ENCODE measurements around the gene TFR2.

TFR2 gene

GRCh38 chr7:100577103-100577502 lies 64.2 kb downstream of the TFR2 start:
- intact Hi-C loops (cut with DNase I; ENCODE audit: low total_unique reads): no loop called here
- TF ChIP-seq, protein P1, sequence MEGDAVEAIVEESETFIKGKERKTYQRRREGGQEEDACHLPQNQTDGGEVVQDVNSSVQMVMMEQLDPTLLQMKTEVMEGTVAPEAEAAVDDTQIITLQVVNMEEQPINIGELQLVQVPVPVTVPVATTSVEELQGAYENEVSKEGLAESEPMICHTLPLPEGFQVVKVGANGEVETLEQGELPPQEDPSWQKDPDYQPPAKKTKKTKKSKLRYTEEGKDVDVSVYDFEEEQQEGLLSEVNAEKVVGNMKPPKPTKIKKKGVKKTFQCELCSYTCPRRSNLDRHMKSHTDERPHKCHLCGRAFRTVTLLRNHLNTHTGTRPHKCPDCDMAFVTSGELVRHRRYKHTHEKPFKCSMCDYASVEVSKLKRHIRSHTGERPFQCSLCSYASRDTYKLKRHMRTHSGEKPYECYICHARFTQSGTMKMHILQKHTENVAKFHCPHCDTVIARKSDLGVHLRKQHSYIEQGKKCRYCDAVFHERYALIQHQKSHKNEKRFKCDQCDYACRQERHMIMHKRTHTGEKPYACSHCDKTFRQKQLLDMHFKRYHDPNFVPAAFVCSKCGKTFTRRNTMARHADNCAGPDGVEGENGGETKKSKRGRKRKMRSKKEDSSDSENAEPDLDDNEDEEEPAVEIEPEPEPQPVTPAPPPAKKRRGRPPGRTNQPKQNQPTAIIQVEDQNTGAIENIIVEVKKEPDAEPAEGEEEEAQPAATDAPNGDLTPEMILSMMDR (IDR thresholded peaks at IDR 0.05): no peak
- peaks cover 0 to 9% (median 0%) of the 10 kb centered on the region in 4 donors for H3K4me1 ChIP-seq
- H3K27me3 ChIP-seq: no peaks in the 10 kb centered on the region
- no peak for DNase-seq
- peaks cover 74 to 98% (median 79%) of the 10 kb centered on the region in 3 donors for H3K36me3 ChIP-seq
- no peaks in the 10 kb centered on the region for H3K9me3 ChIP-seq
- no peak overlapping the region for H3K27ac ChIP-seq
- H3K4me3 ChIP-seq: no peak overlapping the region

GRCh38 chr7:100576384-100576993 lies 64.9 kb downstream of the TFR2 start:
- TF ChIP-seq, protein P1 (IDR thresholded peaks at IDR 0.05): no peak
- Histone ChIP-seq H3K27ac (no peak overlapping the region), H3K27me3 (no peaks in the 10 kb centered on the region), H3K36me3 (peaks cover 68 to 92% (median 72%) of the 10 kb centered on the region in 3 donors), H3K9me3 (no peaks in the 10 kb centered on the region), H3K4me1 (peaks cover 0 to 7% (median 0%) of the 10 kb centered on the region in 4 donors), H3K4me3 (no peak overlapping the region)
- DNase-seq: no peak
- intact Hi-C loops (cut with DNase I; ENCODE audit: low total_unique reads): no loop called here

DNA sequence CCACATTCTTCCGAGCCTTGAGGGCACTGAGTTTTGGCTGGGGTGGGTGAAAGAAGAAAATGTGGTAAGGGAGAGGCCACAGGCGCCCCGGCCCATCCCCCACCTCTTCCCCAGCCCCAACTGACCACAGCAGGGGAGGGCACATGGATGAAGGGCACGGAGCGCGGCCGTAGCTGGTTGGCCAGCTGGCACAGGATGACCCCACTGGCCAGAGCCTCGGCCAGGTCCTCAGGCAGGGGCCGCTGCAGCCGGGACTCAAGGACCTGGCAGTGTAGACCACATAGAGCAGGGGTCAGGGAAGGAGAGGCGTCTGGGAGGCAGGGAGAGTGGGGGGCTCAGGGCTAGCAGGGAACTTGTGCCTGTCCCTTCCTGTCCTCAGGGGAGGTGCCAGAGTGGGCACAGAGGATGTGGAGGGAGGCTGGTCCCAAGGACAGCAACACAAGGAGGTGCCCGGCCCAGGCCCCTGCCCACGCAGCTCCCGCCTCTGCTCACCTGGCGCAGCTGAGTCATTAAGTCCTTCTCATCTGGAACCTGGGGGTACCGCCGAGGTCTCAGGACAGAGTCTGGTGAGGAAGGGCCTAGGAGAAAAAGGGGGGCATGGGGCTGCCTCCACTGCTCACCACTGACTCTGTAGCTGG lies 65.5 kb downstream of the TFR2 start:
- no peak for DNase-seq

DNA sequence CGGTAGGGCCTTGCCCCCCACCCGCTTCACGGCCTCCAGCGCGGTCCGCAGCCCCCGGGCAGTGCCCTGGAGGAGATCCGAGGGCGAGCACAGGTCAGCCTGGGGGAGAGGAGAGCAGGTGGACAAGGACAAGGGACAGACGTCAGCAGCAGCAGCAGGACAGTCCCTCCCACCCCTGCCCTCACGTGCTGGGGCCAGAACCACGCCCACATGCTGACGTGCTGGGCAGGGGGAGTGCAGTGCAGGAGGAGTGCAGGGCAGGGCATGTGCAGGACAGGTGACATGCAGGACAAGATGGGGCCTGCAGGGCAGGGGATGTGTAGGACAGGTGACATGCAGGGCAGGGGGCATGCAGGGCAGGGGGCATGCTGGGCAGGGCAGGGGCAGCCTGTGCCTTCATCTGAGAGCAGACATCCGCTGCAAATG lies 66.1 kb downstream of the TFR2 start:
- H3K27me3 ChIP-seq: no peaks in the 10 kb centered on the region
- peaks cover 0 to 10% (median 5%) of the 10 kb centered on the region in 4 donors for H3K4me1 ChIP-seq
- TF ChIP-seq, protein P1 (IDR thresholded peaks at IDR 0.05): no peak
- DNase-seq: no peak
- H3K27ac ChIP-seq: no peak overlapping the region
- intact Hi-C loops (cut with DNase I; ENCODE audit: low total_unique reads): no loop called here
- H3K36me3 ChIP-seq: peaks cover 59 to 80% (median 64%) of the 10 kb centered on the region in 3 donors
- no peak overlapping the region for H3K4me3 ChIP-seq
- no peaks in the 10 kb centered on the region for H3K9me3 ChIP-seq

More for the DNA sequence above, 65.5 kb downstream of the TFR2 start:
- no peaks in the 10 kb centered on the region for H3K27me3 ChIP-seq
- H3K27ac ChIP-seq: no peak overlapping the region
- H3K36me3 ChIP-seq: peaks cover 62 to 86% (median 66%) of the 10 kb centered on the region in 3 donors
- peaks cover 0 to 5% (median 2%) of the 10 kb centered on the region in 4 donors for H3K4me1 ChIP-seq
- no peaks in the 10 kb centered on the region for H3K9me3 ChIP-seq
- H3K4me3 ChIP-seq: no peak overlapping the region
- intact Hi-C loops (cut with DNase I; ENCODE audit: low total_unique reads): no loop called here
- TF ChIP-seq, protein P1 (IDR thresholded peaks at IDR 0.05): no peak

DNA sequence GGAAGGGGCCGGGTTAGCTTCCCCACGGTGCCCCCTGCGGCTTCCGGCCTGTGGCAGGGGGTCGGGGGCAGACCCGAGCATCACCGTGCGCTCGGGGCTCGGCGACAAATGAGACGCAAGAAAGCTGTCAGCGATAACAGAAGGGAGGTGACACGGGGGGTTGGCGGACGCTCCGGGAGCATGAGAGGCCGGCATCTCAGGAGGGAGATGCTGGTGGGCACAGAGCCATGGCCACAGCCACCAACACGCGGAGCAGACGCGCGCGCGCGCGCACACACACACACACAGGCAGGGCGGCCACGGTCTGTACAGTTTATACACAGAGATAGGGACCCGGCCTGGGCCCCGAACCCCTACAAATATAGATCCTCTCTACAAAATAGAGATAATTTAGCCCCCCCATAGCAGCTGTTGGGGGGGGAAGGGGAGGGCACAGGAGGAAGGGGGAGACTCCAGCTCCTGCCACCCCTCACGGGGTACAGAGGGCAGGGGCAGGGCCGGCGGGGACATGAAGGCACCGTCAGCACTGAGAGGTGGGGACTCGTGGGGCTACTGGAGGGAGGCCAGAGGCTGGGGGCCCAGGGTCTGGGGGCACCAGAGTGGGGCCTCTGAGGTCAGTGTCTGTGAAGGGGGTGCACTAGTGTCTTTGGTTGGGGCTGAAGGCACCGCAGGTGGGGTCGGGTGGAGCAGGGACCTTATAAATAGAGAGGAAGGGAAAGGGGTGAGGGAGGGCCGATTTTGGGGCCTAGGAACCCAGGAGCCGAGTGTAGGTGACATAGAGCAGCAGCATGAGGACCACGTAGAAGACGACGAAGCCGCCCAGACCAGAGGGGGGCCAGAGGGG lies 66.8 kb downstream of the TFR2 start:
- DNase-seq: no peak
- Histone ChIP-seq H3K36me3 (peaks cover 53 to 73% (median 57%) of the 10 kb centered on the region in 3 donors), H3K4me3 (no peak overlapping the region), H3K27ac (no peak overlapping the region), H3K9me3 (no peaks in the 10 kb centered on the region), H3K4me1 (peaks cover 0 to 17% (median 11%) of the 10 kb centered on the region in 4 donors), H3K27me3 (no peaks in the 10 kb centered on the region)
- TF ChIP-seq, protein P1 (IDR thresholded peaks at IDR 0.05): no peak
- intact Hi-C loops (cut with DNase I; ENCODE audit: low total_unique reads): no loop called here
